Choroid plexus epithelial cell (primary cell): Measurements from ENCODE around the gene TICRR.

ENCODE experiments used
- DNase-seq: peaks from one replicate; pipeline ENCODE4 v3.0.0-alpha.2; 2010; ENCODE audit warnings: low read depth
- H3K4me3 ChIP-seq: 2 replicates; pipeline ENCODE4 v1.5.1; 2011; ENCODE audit warnings: low read depth, mild to moderate bottlenecking, control low read depth, low read length, moderate library complexity
- TF ChIP-seq, protein P1 (sequence below): conservative IDR thresholded peaks from 2 replicates; pipeline ENCODE4 v1.5.1; 2011; ENCODE audit warnings: low read depth, mild to moderate bottlenecking, control low read depth, inconsistent platforms, low read length, moderate library complexity

TICRR gene

GRCh38 chr15:89587955-89588354, 12.7 kb downstream of the TICRR start:
- TF ChIP-seq, protein P1, sequence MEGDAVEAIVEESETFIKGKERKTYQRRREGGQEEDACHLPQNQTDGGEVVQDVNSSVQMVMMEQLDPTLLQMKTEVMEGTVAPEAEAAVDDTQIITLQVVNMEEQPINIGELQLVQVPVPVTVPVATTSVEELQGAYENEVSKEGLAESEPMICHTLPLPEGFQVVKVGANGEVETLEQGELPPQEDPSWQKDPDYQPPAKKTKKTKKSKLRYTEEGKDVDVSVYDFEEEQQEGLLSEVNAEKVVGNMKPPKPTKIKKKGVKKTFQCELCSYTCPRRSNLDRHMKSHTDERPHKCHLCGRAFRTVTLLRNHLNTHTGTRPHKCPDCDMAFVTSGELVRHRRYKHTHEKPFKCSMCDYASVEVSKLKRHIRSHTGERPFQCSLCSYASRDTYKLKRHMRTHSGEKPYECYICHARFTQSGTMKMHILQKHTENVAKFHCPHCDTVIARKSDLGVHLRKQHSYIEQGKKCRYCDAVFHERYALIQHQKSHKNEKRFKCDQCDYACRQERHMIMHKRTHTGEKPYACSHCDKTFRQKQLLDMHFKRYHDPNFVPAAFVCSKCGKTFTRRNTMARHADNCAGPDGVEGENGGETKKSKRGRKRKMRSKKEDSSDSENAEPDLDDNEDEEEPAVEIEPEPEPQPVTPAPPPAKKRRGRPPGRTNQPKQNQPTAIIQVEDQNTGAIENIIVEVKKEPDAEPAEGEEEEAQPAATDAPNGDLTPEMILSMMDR, result no peak
- peak; percentile 53 for DNase-seq
- peak overlapping the region; percentile 13 for H3K4me3 ChIP-seq

DNA sequence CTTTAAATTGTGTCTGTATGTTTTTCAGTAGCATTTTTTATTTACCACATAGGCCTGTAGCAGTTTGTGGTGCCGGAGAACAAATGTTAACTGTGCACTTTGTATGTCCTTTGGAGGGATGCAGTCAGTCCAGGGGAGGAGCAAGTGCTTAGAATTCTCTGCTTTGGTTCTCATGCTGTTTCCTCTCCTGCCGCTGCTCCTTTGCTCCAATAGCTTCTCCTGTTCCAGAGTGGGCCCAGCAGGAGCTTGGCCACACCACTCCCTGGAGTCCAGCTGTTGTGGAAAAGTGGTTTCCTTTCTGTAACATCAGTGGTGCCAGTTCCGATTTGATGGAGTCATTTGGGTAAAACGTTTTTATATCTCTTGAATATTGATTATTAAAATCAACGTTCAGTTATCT, 16.6 kb downstream of the TICRR start:
- DNase-seq, result peak; percentile 89

DNA sequence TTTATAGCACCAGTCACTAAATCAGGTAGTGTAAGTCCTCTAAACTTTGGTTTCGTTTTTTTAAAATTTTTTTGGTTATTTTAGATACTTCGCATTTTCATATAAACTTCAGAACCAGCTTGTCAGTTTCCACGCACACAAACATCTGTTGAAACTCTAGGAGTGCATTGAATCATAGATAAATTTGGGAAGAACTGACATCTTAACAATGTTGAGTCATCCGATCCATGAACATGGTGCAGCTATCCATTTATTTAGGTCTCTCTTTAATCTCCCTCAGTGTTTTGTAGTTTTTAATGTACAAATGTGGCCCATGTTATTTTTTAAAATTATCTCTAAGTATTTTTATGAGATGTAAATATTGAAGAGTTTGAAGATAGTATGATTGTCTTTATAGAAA, 17.7 kb downstream of the TICRR start:
- DNase-seq, result no peak
- no peak overlapping the region for H3K4me3 ChIP-seq
- TF ChIP-seq, protein P1, result no peak

More for the DNA sequence above, 16.6 kb downstream of the TICRR start:
- H3K4me3 ChIP-seq, result no peak overlapping the region
- TF ChIP-seq, protein P1, result no peak

DNA sequence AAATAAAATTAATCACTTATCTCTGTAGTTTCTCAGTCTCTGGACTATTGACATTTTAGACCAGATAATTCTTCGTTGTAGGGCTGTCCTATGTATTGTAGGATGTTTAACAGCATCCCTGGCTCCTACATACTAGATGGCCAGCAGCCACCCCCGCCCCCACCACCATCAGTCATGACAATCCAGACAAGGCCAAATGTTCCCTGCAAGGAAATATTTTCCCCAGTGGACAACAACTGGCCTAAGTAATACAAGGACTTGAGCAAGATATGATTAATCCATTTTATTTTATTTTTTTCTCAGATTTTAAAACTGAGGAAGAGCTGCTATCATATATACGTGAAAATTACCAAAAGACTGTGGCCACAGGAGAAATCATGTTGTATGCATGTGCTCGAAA, 23.8 kb downstream of the TICRR start:
- TF ChIP-seq, protein P1, result no peak
- no peak overlapping the region for H3K4me3 ChIP-seq
- DNase-seq, result no peak

DNA sequence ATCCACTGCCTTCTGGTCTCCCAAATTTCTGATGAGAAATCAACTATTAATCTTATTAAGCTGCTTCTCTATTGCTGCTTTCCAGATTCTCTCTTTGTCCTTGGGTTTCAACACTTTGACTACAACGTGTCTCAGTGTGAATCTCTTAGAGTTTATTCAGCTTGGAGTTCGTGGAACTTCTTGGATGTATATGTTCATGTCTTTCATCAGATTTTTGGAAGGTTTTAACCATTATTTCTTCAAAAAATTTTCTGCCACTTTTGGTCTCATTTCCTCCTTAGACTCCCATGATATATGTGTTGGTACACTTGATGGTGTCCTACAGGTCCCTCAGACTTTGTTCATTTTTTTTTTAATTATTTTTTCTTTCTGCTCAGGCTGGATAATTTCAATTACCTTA, 36.0 kb downstream of the TICRR start:
- TF ChIP-seq, protein P1, result no peak
- DNase-seq, result no peak
- H3K4me3 ChIP-seq, result no peak overlapping the region

- no peak overlapping the region for H3K4me3 ChIP-seq
- TF ChIP-seq, protein P1, result no peak
- DNase-seq, result no peak
Observed at GRCh38 chr15:89613031-89613430, 37.8 kb downstream of the TICRR start.

GRCh38 chr15:89614164-89614563, 38.9 kb downstream of the TICRR start:
- no peak overlapping the region for H3K4me3 ChIP-seq
- peak; percentile 27 for DNase-seq
- TF ChIP-seq, protein P1, result no peak
